Measurements from ENCODE around the gene DCST2. TPM values are rescaled to one million over a fixed set of nuclear protein-coding genes. Genes with fewer than 3 reads are reported as not detected.

The DCST2 gene
- polyA plus RNA-seq, 3 donors: 2.6 TPM; not detected in 2

- Mint-ChIP-seq H3K36me3 (peaks cover 29 to 61% of the 10 kb centered on the region in 2 donors), H3K4me3 (peak overlapping the region; percentile 68 to 80), H3K27ac (peak overlapping the region; percentile 38 to 95 (median 92)), H3K27me3 (ENCODE audit: low read depth in 3 of 3) (peaks cover 0 to 2% (median 0%) of the 10 kb centered on the region in 3 donors), H3K4me1 (peaks cover 74% of the 10 kb centered on the region), H3K9me3 (no peaks in the 10 kb centered on the region)
- no peak for TF ChIP-seq CTCF (IDR thresholded peaks at IDR 0.05)
- WGBS (ENCODE audit: insufficient coverage): no CpG with 5 or more reads among the region's 3 CpGs
- Histone ChIP-seq H4K20me1 (ENCODE audit: insufficient read depth, low read length) (peaks cover 94% of the 10 kb centered on the region), H3K9ac (ENCODE audit: insufficient read depth, low read length, poor library complexity, severe bottlenecking) (peak overlapping the region; percentile 21), H3K4me1 (ENCODE audit: control insufficient read depth in 1 of 2, insufficient read depth in 2 of 2, low read length in 2 of 2) (peaks cover 85 to 100% of the 10 kb centered on the region in 2 donors), H3K9me3 (replicated peaks in 1 of 2; ENCODE audit: control insufficient read depth in 1 of 2, insufficient read depth in 1 of 2, low read length in 2 of 2) (no peaks in the 10 kb centered on the region), H2AFZ (ENCODE audit: insufficient read depth, low read depth, low read length, poor library complexity, severe bottlenecking) (no peak overlapping the region), H3K27me3 (ENCODE audit: control insufficient read depth in 2 of 2, insufficient read depth in 2 of 2, low read length in 2 of 2) (no peaks in the 10 kb centered on the region), H3K4me3 (replicated peaks in 1 of 3; ENCODE audit: low read depth in 2 of 3, low read length in 3 of 3) (peak overlapping the region in 1 of 3 experiments; percentile 100), H3K4me2 (replicated peaks; ENCODE audit: extremely low read depth, low read length, poor library complexity, severe bottlenecking) (peak overlapping the region; percentile 100), H3K36me3 (replicated peaks in 1 of 2; ENCODE audit: control insufficient read depth in 1 of 2, insufficient read depth in 2 of 2, low read length in 2 of 2) (peaks cover 35 to 43% of the 10 kb centered on the region in 2 donors), H3K79me2 (ENCODE audit: insufficient read depth, low read length) (peaks cover 97% of the 10 kb centered on the region), H3K27ac (ENCODE audit: low read depth in 1 of 2, low read length in 2 of 2) (peak overlapping the region; percentile 91 to 99)
- intact Hi-C loops (cut with micrococcal nuclease): no loop called here
- peak in 2 of 3 donors; percentile 56 to 65 for DNase-seq
Measured at GRCh38 chr1:155012776-155013602, 20.6 kb downstream of the DCST2 start.

GRCh38 chr1:155012026-155012546 lies 21.5 kb downstream of the DCST2 start:
- Histone ChIP-seq H3K27ac (ENCODE audit: low read depth in 1 of 2, low read length in 2 of 2) (peak overlapping the region; percentile 91 to 99), H3K27me3 (ENCODE audit: control insufficient read depth in 2 of 2, insufficient read depth in 2 of 2, low read length in 2 of 2) (no peaks in the 10 kb centered on the region), H4K20me1 (ENCODE audit: insufficient read depth, low read length) (peaks cover 89% of the 10 kb centered on the region), H3K9ac (ENCODE audit: insufficient read depth, low read length, poor library complexity, severe bottlenecking) (no peak overlapping the region), H3K4me1 (ENCODE audit: control insufficient read depth in 1 of 2, insufficient read depth in 2 of 2, low read length in 2 of 2) (peaks cover 85 to 100% of the 10 kb centered on the region in 2 donors), H3K4me3 (replicated peaks in 1 of 3; ENCODE audit: low read depth in 2 of 3, low read length in 3 of 3) (peak overlapping the region in 2 of 3 experiments; percentile 93 to 100), H2AFZ (ENCODE audit: insufficient read depth, low read depth, low read length, poor library complexity, severe bottlenecking) (no peak overlapping the region), H3K4me2 (replicated peaks; ENCODE audit: extremely low read depth, low read length, poor library complexity, severe bottlenecking) (peak overlapping the region; percentile 100), H3K9me3 (replicated peaks in 1 of 2; ENCODE audit: control insufficient read depth in 1 of 2, insufficient read depth in 1 of 2, low read length in 2 of 2) (no peaks in the 10 kb centered on the region), H3K36me3 (replicated peaks in 1 of 2; ENCODE audit: control insufficient read depth in 1 of 2, insufficient read depth in 2 of 2, low read length in 2 of 2) (peaks cover 35 to 43% of the 10 kb centered on the region in 2 donors), H3K79me2 (ENCODE audit: insufficient read depth, low read length) (peaks cover 98% of the 10 kb centered on the region)
- H3K4me1 Mint-ChIP-seq: peaks cover 75% of the 10 kb centered on the region
- H3K4me3 Mint-ChIP-seq: peak overlapping the region; percentile 68 to 81
- H3K9me3 Mint-ChIP-seq: no peaks in the 10 kb centered on the region
- peak overlapping the region; percentile 38 to 95 (median 92) for H3K27ac Mint-ChIP-seq
- no CpG with 5 or more reads among the region's 9 CpGs for WGBS (ENCODE audit: insufficient coverage)
- peak; percentile 47 to 66 (median 58) for DNase-seq
- peaks cover 0 to 2% (median 0%) of the 10 kb centered on the region in 3 donors for H3K27me3 Mint-ChIP-seq (ENCODE audit: low read depth in 3 of 3)
- intact Hi-C loops (cut with micrococcal nuclease): no loop called here
- no peak for TF ChIP-seq CTCF (IDR thresholded peaks at IDR 0.05)
- H3K36me3 Mint-ChIP-seq: peaks cover 29 to 58% of the 10 kb centered on the region in 2 donors
